ENCODE measurements around the gene FAM8A1. TPM values are rescaled to one million over a fixed set of nuclear protein-coding genes. Genes with fewer than 3 reads are reported as not detected.
A peak's percentile ranks its signal among the peaks of the same experiment; 100 is the strongest.

Gene FAM8A1
- total and polyA plus RNA-seq, 2 of the 13 experiments (the other 11 are each of a cell fraction or from before 2014, with no cell fraction given), result 30.5 to 34.3 TPM

DNA sequence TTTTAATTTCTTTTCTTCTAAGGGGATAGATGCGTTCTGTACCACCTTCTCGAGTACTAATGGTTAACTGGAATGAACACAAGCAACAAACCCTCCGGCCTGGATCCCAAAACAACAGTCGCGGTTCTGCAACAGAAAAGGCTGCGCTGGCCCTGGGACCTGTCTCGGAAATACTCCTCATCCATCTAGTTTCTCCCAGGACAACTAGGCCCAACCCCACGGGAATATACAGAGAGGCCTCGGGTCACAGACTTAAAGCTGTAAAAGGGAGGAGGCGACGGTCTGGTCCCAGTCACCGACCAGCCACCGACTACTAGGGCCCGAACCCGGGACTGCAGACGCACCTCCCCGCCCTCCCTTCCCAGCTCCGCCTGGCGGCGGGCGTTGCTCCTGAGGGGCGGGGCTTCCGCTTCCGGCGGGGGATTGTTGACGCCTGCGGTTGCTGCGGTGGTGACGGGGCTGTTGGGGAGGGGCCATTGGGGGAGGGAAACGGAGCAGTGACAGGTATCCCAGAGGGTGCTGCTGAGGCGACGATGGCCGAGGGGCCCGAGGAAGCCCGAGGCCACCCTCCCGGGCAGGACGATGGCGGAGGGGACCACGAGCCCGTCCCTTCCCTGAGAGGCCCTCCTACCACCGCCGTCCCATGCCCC lies at the start of gene FAM8A1 (continued):
- TF ChIP-seq, protein P1, sequence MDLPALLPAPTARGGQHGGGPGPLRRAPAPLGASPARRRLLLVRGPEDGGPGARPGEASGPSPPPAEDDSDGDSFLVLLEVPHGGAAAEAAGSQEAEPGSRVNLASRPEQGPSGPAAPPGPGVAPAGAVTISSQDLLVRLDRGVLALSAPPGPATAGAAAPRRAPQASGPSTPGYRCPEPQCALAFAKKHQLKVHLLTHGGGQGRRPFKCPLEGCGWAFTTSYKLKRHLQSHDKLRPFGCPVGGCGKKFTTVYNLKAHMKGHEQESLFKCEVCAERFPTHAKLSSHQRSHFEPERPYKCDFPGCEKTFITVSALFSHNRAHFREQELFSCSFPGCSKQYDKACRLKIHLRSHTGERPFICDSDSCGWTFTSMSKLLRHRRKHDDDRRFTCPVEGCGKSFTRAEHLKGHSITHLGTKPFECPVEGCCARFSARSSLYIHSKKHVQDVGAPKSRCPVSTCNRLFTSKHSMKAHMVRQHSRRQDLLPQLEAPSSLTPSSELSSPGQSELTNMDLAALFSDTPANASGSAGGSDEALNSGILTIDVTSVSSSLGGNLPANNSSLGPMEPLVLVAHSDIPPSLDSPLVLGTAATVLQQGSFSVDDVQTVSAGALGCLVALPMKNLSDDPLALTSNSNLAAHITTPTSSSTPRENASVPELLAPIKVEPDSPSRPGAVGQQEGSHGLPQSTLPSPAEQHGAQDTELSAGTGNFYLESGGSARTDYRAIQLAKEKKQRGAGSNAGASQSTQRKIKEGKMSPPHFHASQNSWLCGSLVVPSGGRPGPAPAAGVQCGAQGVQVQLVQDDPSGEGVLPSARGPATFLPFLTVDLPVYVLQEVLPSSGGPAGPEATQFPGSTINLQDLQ (CRISPR knock-in tag; IDR thresholded peaks at IDR 0.05), result no peak; the same call in 1 of the 2 replicates
- TF ChIP-seq KDM3A (CRISPR knock-in tag; IDR thresholded peaks at IDR 0.05; ENCODE audit: low read depth) (no peak; the same call in 1 of the 2 replicates), KLF12 (CRISPR knock-in tag; IDR thresholded peaks at IDR 0.05; ENCODE audit: borderline replicate concordance) (peak; percentile 93), ZBTB38 (CRISPR knock-in tag; IDR thresholded peaks at IDR 0.05) (peak; percentile 73), NR3C1 (CRISPR knock-in tag; IDR thresholded peaks at IDR 0.05) (no peak), ZNF441 (CRISPR knock-in tag; IDR thresholded peaks at IDR 0.05; ENCODE audit: borderline replicate concordance) (peak; percentile 26; the same call in 1 of the 2 replicates), ZNF33A (CRISPR knock-in tag; IDR thresholded peaks at IDR 0.05; ENCODE audit: borderline replicate concordance) (no peak), YEATS4 (CRISPR knock-in tag; IDR thresholded peaks at IDR 0.05; ENCODE audit: borderline replicate concordance) (no peak; the same call in 1 of the 2 replicates), ZNF775 (CRISPR knock-in tag; IDR thresholded peaks at IDR 0.05; ENCODE audit: borderline replicate concordance) (no peak), ZFY (CRISPR knock-in tag; IDR thresholded peaks at IDR 0.05) (no peak; the same call in 1 of the 2 replicates), ATM (IDR thresholded peaks at IDR 0.05; ENCODE audit: borderline replicate concordance) (no peak), MBD4 (IDR thresholded peaks at IDR 0.05; ENCODE audit: borderline replicate concordance, low read length) (no peak), ATF7 (IDR thresholded peaks at IDR 0.05) (no peak), ATF7 (CRISPR knock-in tag; IDR thresholded peaks at IDR 0.05) (no peak), NPAS2 (CRISPR knock-in tag; IDR thresholded peaks at IDR 0.05; ENCODE audit: borderline replicate concordance) (no peak), BHLHE40 (IDR thresholded peaks at IDR 0.05; ENCODE audit: low read length) (peak; percentile 47; the same call in 1 of the 2 replicates), CAMTA2 (CRISPR knock-in tag; IDR thresholded peaks at IDR 0.05; ENCODE audit: borderline replicate concordance) (peak; percentile 71; the same call in 1 of the 2 replicates), TEAD2 (CRISPR knock-in tag; IDR thresholded peaks at IDR 0.05) (0 out of 2 replicates have a peak, but pooled peaks have one; percentile 59), ZSCAN25 (CRISPR knock-in tag; IDR thresholded peaks at IDR 0.05) (peak; percentile 56), SRSF9 (IDR thresholded peaks at IDR 0.05; ENCODE audit: borderline replicate concordance, insufficient read depth, low read depth, low read length, poor library complexity, severe bottlenecking) (no peak), NFE2L2 (IDR thresholded peaks at IDR 0.05; ENCODE audit: low read length) (no peak), RBFOX2 (IDR thresholded peaks at IDR 0.05; ENCODE audit: low read depth, low read length) (peak; percentile 84; the same call in 1 of the 2 replicates)
- TF ChIP-seq, protein P2, sequence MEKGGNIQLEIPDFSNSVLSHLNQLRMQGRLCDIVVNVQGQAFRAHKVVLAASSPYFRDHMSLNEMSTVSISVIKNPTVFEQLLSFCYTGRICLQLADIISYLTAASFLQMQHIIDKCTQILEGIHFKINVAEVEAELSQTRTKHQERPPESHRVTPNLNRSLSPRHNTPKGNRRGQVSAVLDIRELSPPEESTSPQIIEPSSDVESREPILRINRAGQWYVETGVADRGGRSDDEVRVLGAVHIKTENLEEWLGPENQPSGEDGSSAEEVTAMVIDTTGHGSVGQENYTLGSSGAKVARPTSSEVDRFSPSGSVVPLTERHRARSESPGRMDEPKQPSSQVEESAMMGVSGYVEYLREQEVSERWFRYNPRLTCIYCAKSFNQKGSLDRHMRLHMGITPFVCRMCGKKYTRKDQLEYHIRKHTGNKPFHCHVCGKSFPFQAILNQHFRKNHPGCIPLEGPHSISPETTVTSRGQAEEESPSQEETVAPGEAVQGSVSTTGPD (CRISPR knock-in tag; IDR thresholded peaks at IDR 0.05), result no peak
- TF ChIP-seq, protein P3, sequence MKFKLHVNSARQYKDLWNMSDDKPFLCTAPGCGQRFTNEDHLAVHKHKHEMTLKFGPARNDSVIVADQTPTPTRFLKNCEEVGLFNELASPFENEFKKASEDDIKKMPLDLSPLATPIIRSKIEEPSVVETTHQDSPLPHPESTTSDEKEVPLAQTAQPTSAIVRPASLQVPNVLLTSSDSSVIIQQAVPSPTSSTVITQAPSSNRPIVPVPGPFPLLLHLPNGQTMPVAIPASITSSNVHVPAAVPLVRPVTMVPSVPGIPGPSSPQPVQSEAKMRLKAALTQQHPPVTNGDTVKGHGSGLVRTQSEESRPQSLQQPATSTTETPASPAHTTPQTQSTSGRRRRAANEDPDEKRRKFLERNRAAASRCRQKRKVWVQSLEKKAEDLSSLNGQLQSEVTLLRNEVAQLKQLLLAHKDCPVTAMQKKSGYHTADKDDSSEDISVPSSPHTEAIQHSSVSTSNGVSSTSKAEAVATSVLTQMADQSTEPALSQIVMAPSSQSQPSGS (CRISPR knock-in tag; IDR thresholded peaks at IDR 0.05), result no peak; the same call in 1 of the 2 replicates
- TF ChIP-seq, protein P4, sequence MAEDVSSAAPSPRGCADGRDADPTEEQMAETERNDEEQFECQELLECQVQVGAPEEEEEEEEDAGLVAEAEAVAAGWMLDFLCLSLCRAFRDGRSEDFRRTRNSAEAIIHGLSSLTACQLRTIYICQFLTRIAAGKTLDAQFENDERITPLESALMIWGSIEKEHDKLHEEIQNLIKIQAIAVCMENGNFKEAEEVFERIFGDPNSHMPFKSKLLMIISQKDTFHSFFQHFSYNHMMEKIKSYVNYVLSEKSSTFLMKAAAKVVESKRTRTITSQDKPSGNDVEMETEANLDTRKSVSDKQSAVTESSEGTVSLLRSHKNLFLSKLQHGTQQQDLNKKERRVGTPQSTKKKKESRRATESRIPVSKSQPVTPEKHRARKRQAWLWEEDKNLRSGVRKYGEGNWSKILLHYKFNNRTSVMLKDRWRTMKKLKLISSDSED (CRISPR knock-in tag; IDR thresholded peaks at IDR 0.05), result no peak
